Anterior cingulate cortex (tissue), 58 donors: Measurements from ENCODE around the gene ALDOA.
A peak's percentile ranks its signal among the peaks of the same experiment; 100 is the strongest.
"Not testable (repeated sequence)": the region's sequence is repeated elsewhere in the genome, so short reads cannot be mapped to it uniquely, and the experiment has no call there.

Experiments used
- DNase-seq, 58 donors: peaks; one replicate each; lab custom pipeline; 2025; lab: John Stamatoyannopoulos, UW

ALDOA gene

GRCh38 chr16:30040221-30040620, 25.3 kb upstream of the ALDOA start:
- no peak for DNase-seq

- DNase-seq, result not testable (repeated sequence)
Measured at GRCh38 chr16:30040690-30041089, 24.9 kb upstream of the ALDOA start.

GRCh38 chr16:30041841-30042240, 23.7 kb upstream of the ALDOA start:
- DNase-seq, result no peak

GRCh38 chr16:30046178-30046577, 19.4 kb upstream of the ALDOA start:
- no peak for DNase-seq

- DNase-seq, result no peak
Measured at GRCh38 chr16:30046588-30046987, 19.0 kb upstream of the ALDOA start.

- peak in 48 of 58 donors; percentile 17 to 94 (median 65) for DNase-seq
Measured at GRCh38 chr16:30049871-30050270, 15.7 kb upstream of the ALDOA start.

- DNase-seq, result peak in 2 of 58 donors; percentile 13 to 34
Measured at GRCh38 chr16:30051518-30051917, 14.0 kb upstream of the ALDOA start.

GRCh38 chr16:30052671-30053372, 12.7 kb upstream of the ALDOA start:
- peak; percentile 27 to 97 (median 80) for DNase-seq

- peak in 4 of 58 donors; percentile 11 to 43 (median 23) for DNase-seq
Measured at GRCh38 chr16:30053376-30054015, 12.1 kb upstream of the ALDOA start.

GRCh38 chr16:30054451-30054850, 11.1 kb upstream of the ALDOA start:
- DNase-seq, result no peak

- peak in 2 of 58 donors; percentile 12 to 19 for DNase-seq
Measured at GRCh38 chr16:30054959-30055553, 10.5 kb upstream of the ALDOA start.

- DNase-seq, result no peak
Measured at GRCh38 chr16:30060346-30060745, 5.2 kb upstream of the ALDOA start.

GRCh38 chr16:30060836-30061554, 4.6 kb upstream of the ALDOA start:
- no peak for DNase-seq

GRCh38 chr16:30063278-30063892, 2.2 kb upstream of the ALDOA start:
- peak in 2 of 58 donors; percentile 46 to 62 for DNase-seq

GRCh38 chr16:30063893-30064728, 1.4 kb upstream of the ALDOA start:
- DNase-seq, result peak in 57 of 58 donors; percentile 18 to 91 (median 75)

- peak in 6 of 58 donors; percentile 51 to 77 (median 70) for DNase-seq
Measured at GRCh38 chr16:30064729-30065101, 845 bp upstream of the ALDOA start.

- peak in 11 of 58 donors; percentile 41 to 79 (median 55) for DNase-seq
Measured at GRCh38 chr16:30065943-30066760, 592 bp downstream of the ALDOA start.

- DNase-seq, result peak in 18 of 58 donors; percentile 7 to 59 (median 26)
Measured at GRCh38 chr16:30066761-30067583, 1.4 kb downstream of the ALDOA start.
